Caco-2 (cell line): Measurements from ENCODE around the gene TRAPPC5. TPM values are rescaled to one million over a fixed set of nuclear protein-coding genes. Genes with fewer than 3 reads are reported as not detected.

Experiments
- BruUV-seq: library from RNA; stranded (reverse); fragments of 400-500 nt; replicated peaks from 2 replicates; lab custom pipeline; 2021; lab: Mats Ljungman, UMichigan
- CTCF ChIA-PET: fragments of 300-600 bp; sonication (Branson Sonifier 250); formaldehyde crosslinking; loops from one replicate; lab custom pipeline; 2022; ENCODE audit warnings: antibody characterized with exemption; lab: Charles Lee
- POLR2A ChIA-PET: fragments of 300-600 bp; sonication (Branson Sonifier 250); formaldehyde crosslinking; loops from one replicate; lab custom pipeline; 2022; ENCODE audit warnings: antibody characterized with exemption; lab: Charles Lee
- DNase-seq, 2 experiments: peaks; one replicate each; pipeline versions ENCODE4 v3.0.0 to v3.0.0-alpha.2; 2020 to 2022
- H3K27me3 ChIP-seq: replicated peaks from 2 replicates; pipeline ENCODE4 v1.6.0; 2011; ENCODE audit warnings: low read length; ENCODE audit not compliant: control insufficient read depth, insufficient read depth
- H3K36me3 ChIP-seq: 2 replicates; pipeline ENCODE4 v1.5.1; 2011; ENCODE audit warnings: low read length; ENCODE audit not compliant: control insufficient read depth, insufficient read depth
- H3K4me1 ChIP-seq: fragments of 250-450 bp; sonication (Bioruptor Pico); 2 replicates; pipeline ENCODE4 v1.5.1; 2020; ENCODE audit warnings: mild to moderate bottlenecking
- H3K4me3 ChIP-seq: 2 replicates; pipeline ENCODE4 v1.5.1; 2011; ENCODE audit warnings: low read depth, mild to moderate bottlenecking, control low read depth, low read length
- H3K9me3 ChIP-seq: fragments of 250-450 bp; sonication (Bioruptor Pico); 2 replicates; pipeline ENCODE4 v1.5.1; 2020; ENCODE audit warnings: mild to moderate bottlenecking, moderate library complexity
- H3K27ac Mint-ChIP-seq: one replicate; pipeline ENCODE4 v1.8.0; 2022; ENCODE audit warnings: mixed read lengths; ENCODE audit not compliant: unreplicated experiment
- H3K27me3 Mint-ChIP-seq: one replicate; pipeline ENCODE4 v1.8.0; 2022; ENCODE audit warnings: mixed read lengths; ENCODE audit not compliant: insufficient read depth, unreplicated experiment
- H3K36me3 Mint-ChIP-seq: one replicate; pipeline ENCODE4 v1.8.0; 2022; ENCODE audit warnings: mild to moderate bottlenecking, mixed read lengths; ENCODE audit not compliant: insufficient read depth, unreplicated experiment
- H3K4me1 Mint-ChIP-seq: one replicate; pipeline ENCODE4 v1.8.0; 2022; ENCODE audit warnings: low read depth, mixed read lengths; ENCODE audit not compliant: unreplicated experiment
- H3K4me3 Mint-ChIP-seq: one replicate; pipeline ENCODE4 v1.8.0; 2022; ENCODE audit warnings: mild to moderate bottlenecking, moderate library complexity, mixed read lengths; ENCODE audit not compliant: unreplicated experiment
- H3K9me3 Mint-ChIP-seq: one replicate; pipeline ENCODE4 v1.8.0; 2022; ENCODE audit warnings: mixed read lengths; ENCODE audit not compliant: unreplicated experiment
- CTCF ChIP-seq, 2 experiments: fragments of 200-600 bp in 1 of 2; IDR thresholded peaks; 1 replicate in 1 of 2; 2 replicates in 1 of 2; pipeline versions ENCODE4 v1.5.1 to v1.8.0; 2011 to 2022; ENCODE audit warnings: antibody characterized with exemption in 1 of 2, control low read depth in 1 of 2, inconsistent platforms in 1 of 2, low read depth in 1 of 2, low read length in 1 of 2, mild to moderate bottlenecking in 1 of 2, moderate library complexity in 1 of 2; ENCODE audit not compliant: insufficient read depth in 1 of 2, severe bottlenecking in 1 of 2, unreplicated experiment in 1 of 2
- intact Hi-C: fragments of 100-400 bp; cut with micrococcal nuclease; formaldehyde crosslinking; loops from one replicate; pipeline ENCODE4 v1.10.0; 2022; ENCODE audit not compliant: unreplicated experiment
- total RNA-seq: library from RNA; stranded (reverse); gene quantifications from 2 replicates; pipeline ENCODE4 v1.2.3, GENCODE V29; 2022

TRAPPC5 gene
- total RNA-seq, 1 experiment from 2014 or later = 80.3 TPM

GRCh38 chr19:7650148-7650547, 30.5 kb upstream of the TRAPPC5 start:
- H3K4me1 ChIP-seq = no peaks in the 10 kb centered on the region
- H3K4me3 Mint-ChIP-seq = no peak overlapping the region
- no peaks in the 10 kb centered on the region for H3K36me3 ChIP-seq
- POLR2A ChIA-PET = no interaction called here
- H3K27me3 Mint-ChIP-seq = no peaks in the 10 kb centered on the region
- TF ChIP-seq CTCF (IDR thresholded peaks at IDR 0.05; ENCODE audit: insufficient read depth in 1 of 2, low read depth in 1 of 2, low read length in 1 of 2, severe bottlenecking in 1 of 2, unreplicated experiment in 1 of 2) = no peak
- BruUV-seq = no TSS peak
- no peak overlapping the region for H3K4me3 ChIP-seq
- H3K4me1 Mint-ChIP-seq = peaks cover 13% of the 10 kb centered on the region
- no peaks in the 10 kb centered on the region for H3K9me3 Mint-ChIP-seq
- H3K9me3 ChIP-seq = no peaks in the 10 kb centered on the region
- no peaks in the 10 kb centered on the region for H3K36me3 Mint-ChIP-seq
- CTCF ChIA-PET = interaction anchor here (0.9 to 2.1 kb wide), 2 partner anchors 31 to 155 kb away, joined by 3 to 8 read pairs; partner anchors contain the start of gene TRAPPC5
- no peaks in the 10 kb centered on the region for H3K27me3 ChIP-seq
- intact Hi-C loops = no loop called here
- no peak for DNase-seq
- H3K27ac Mint-ChIP-seq = no peak overlapping the region

GRCh38 chr19:7652061-7652641, 28.5 kb upstream of the TRAPPC5 start:
- Histone ChIP-seq H3K9me3 (no peaks in the 10 kb centered on the region), H3K27me3 (no peaks in the 10 kb centered on the region), H3K4me3 (peak overlapping the region; percentile 1; the same call in 1 of the 2 replicates), H3K4me1 (no peaks in the 10 kb centered on the region), H3K36me3 (no peaks in the 10 kb centered on the region)
- H3K27me3 Mint-ChIP-seq = no peaks in the 10 kb centered on the region
- H3K4me1 Mint-ChIP-seq = peaks cover 13% of the 10 kb centered on the region
- H3K36me3 Mint-ChIP-seq = no peaks in the 10 kb centered on the region
- POLR2A ChIA-PET = interaction anchor here (0.7 kb wide), 1 partner anchor 405 kb away, joined by 3 read pairs; no protein-coding TSS in a partner anchor
- no TSS peak for BruUV-seq
- peak; percentile 90 to 92 for TF ChIP-seq CTCF (IDR thresholded peaks at IDR 0.05; ENCODE audit: insufficient read depth in 1 of 2, low read depth in 1 of 2, low read length in 1 of 2, severe bottlenecking in 1 of 2, unreplicated experiment in 1 of 2)
- CTCF ChIA-PET = interaction anchor here (0.6 to 1.9 kb wide), 4 partner anchors 28 to 147 kb away, joined by 3 to 13 read pairs (median 6); partner anchors contain the start of gene TRAPPC5
- intact Hi-C loops = loop anchor here (1.0 kb wide), 2 partner anchors 28 to 147 kb away; partner anchors contain the start of gene TRAPPC5
- peak overlapping the region; percentile 93 for H3K27ac Mint-ChIP-seq
- H3K9me3 Mint-ChIP-seq = no peaks in the 10 kb centered on the region
- DNase-seq = peak; percentile 88 to 92
- H3K4me3 Mint-ChIP-seq = peak overlapping the region; percentile 80

- peaks cover 13% of the 10 kb centered on the region for H3K4me1 Mint-ChIP-seq
- ChIA-PET POLR2A (no interaction called here), CTCF (no interaction called here)
- intact Hi-C loops = no loop called here
- TF ChIP-seq CTCF (IDR thresholded peaks at IDR 0.05; ENCODE audit: insufficient read depth in 1 of 2, low read depth in 1 of 2, low read length in 1 of 2, severe bottlenecking in 1 of 2, unreplicated experiment in 1 of 2) = no peak
- no peaks in the 10 kb centered on the region for H3K9me3 ChIP-seq
- no peaks in the 10 kb centered on the region for H3K27me3 Mint-ChIP-seq
- no peak for DNase-seq
- BruUV-seq = no TSS peak
- no peaks in the 10 kb centered on the region for H3K4me1 ChIP-seq
- no peaks in the 10 kb centered on the region for H3K9me3 Mint-ChIP-seq
- H3K27me3 ChIP-seq = no peaks in the 10 kb centered on the region
- no peak overlapping the region for H3K27ac Mint-ChIP-seq
- no peaks in the 10 kb centered on the region for H3K36me3 ChIP-seq
- H3K4me3 Mint-ChIP-seq = no peak overlapping the region
- no peak overlapping the region for H3K4me3 ChIP-seq
- no peaks in the 10 kb centered on the region for H3K36me3 Mint-ChIP-seq
Observed at GRCh38 chr19:7654401-7654800, 26.2 kb upstream of the TRAPPC5 start.
